Left ventricle myocardium inferior (tissue), 1 donor: ENCODE results near the gene MAT1A. TPM values are rescaled to one million over a fixed set of nuclear protein-coding genes. Genes with fewer than 3 reads are reported as not detected.

Experiments used
- DNase-seq: peaks from one replicate; pipeline ENCODE4 v3.0.0-alpha.2; 2020
- H3K27ac ChIP-seq: fragments of 200-600 bp; replicated peaks from 2 replicates; pipeline ENCODE4 v1.8.0; 2021
- H3K27me3 ChIP-seq: fragments of 200-600 bp; 2 replicates; pipeline ENCODE4 v1.8.0; 2021; ENCODE audit warnings: low read depth
- H3K36me3 ChIP-seq: fragments of 200-600 bp; 2 replicates; pipeline ENCODE4 v1.8.0; 2021
- H3K4me1 ChIP-seq: fragments of 200-600 bp; 2 replicates; pipeline ENCODE4 v1.8.0; 2021
- H3K4me3 ChIP-seq: fragments of 200-600 bp; 2 replicates; pipeline ENCODE4 v1.8.0; 2021; ENCODE audit warnings: mild to moderate bottlenecking, moderate library complexity
- H3K9me3 ChIP-seq: fragments of 200-600 bp; replicated peaks from 2 replicates; pipeline ENCODE4 v1.8.0; 2021
- CTCF ChIP-seq: fragments of 200-600 bp; IDR thresholded peaks from 2 replicates; pipeline ENCODE4 v1.8.0; 2021; ENCODE audit warnings: antibody characterized with exemption, mild to moderate bottlenecking, borderline replicate concordance
- intact Hi-C: fragments of 100-400 bp; cut with micrococcal nuclease; formaldehyde crosslinking; loops from one replicate; pipeline ENCODE4 v1.11.0; 2022
- total RNA-seq: library from RNA; stranded (reverse); fragmentation: NEBNext Ultra II Directional; extraction: Animal tissue kit (Norgen Biotek cat#: 25700); gene quantifications from one replicate; pipeline ENCODE4 v1.2.1, GENCODE V29; 2021
- donor health status: DM: no; HTN: yes; CAD: no; lungs with severe emphysema.

Gene MAT1A
- total RNA-seq, 1 donor from 2014 or later, result not detected

GRCh38 chr10:80322711-80323110, 33.3 kb upstream of the MAT1A start:
- intact Hi-C loops, result no loop called here
- no peak for TF ChIP-seq CTCF
- H3K27me3 ChIP-seq, result peaks cover 27% of the 10 kb centered on the region

GRCh38 chr10:80322158-80322557, 32.7 kb upstream of the MAT1A start:
- H3K27ac ChIP-seq, result no peak overlapping the region

More at GRCh38 chr10:80322711-80323110, 33.3 kb upstream of the MAT1A start:
- Histone ChIP-seq H3K4me1 (no peaks in the 10 kb centered on the region), H3K9me3 (no peaks in the 10 kb centered on the region), H3K27ac (no peak overlapping the region), H3K36me3 (no peaks in the 10 kb centered on the region), H3K4me3 (no peak overlapping the region)
- no peak for DNase-seq

GRCh38 chr10:80321183-80321582, 31.7 kb upstream of the MAT1A start:
- no peaks in the 10 kb centered on the region for H3K4me1 ChIP-seq
- no peak overlapping the region for H3K27ac ChIP-seq
- intact Hi-C loops, result no loop called here
- no peak overlapping the region for H3K4me3 ChIP-seq
- no peak for TF ChIP-seq CTCF
- no peaks in the 10 kb centered on the region for H3K9me3 ChIP-seq
- peaks cover 15% of the 10 kb centered on the region for H3K27me3 ChIP-seq
- H3K36me3 ChIP-seq, result no peaks in the 10 kb centered on the region
- DNase-seq, result no peak

More at GRCh38 chr10:80322158-80322557, 32.7 kb upstream of the MAT1A start:
- no peak overlapping the region for H3K4me3 ChIP-seq
- H3K36me3 ChIP-seq, result no peaks in the 10 kb centered on the region
- intact Hi-C loops, result no loop called here
- no peaks in the 10 kb centered on the region for H3K4me1 ChIP-seq
- peaks cover 21% of the 10 kb centered on the region for H3K27me3 ChIP-seq
- no peaks in the 10 kb centered on the region for H3K9me3 ChIP-seq
- DNase-seq, result no peak
- TF ChIP-seq CTCF, result no peak

GRCh38 chr10:80320377-80320776, 30.9 kb upstream of the MAT1A start:
- Histone ChIP-seq H3K36me3 (no peaks in the 10 kb centered on the region), H3K9me3 (no peaks in the 10 kb centered on the region), H3K27me3 (peaks cover 14% of the 10 kb centered on the region), H3K4me3 (no peak overlapping the region), H3K4me1 (no peaks in the 10 kb centered on the region), H3K27ac (no peak overlapping the region)
- no peak for DNase-seq
- intact Hi-C loops, result no loop called here
- no peak for TF ChIP-seq CTCF

GRCh38 chr10:80319725-80320290, 30.4 kb upstream of the MAT1A start:
- Histone ChIP-seq H3K9me3 (no peaks in the 10 kb centered on the region), H3K4me1 (no peaks in the 10 kb centered on the region), H3K27ac (no peak overlapping the region), H3K36me3 (no peaks in the 10 kb centered on the region), H3K27me3 (peaks cover 9% of the 10 kb centered on the region), H3K4me3 (no peak overlapping the region)
- DNase-seq, result no peak
- TF ChIP-seq CTCF, result no peak
- intact Hi-C loops, result no loop called here
